Mesenchymal stem cell (in vitro differentiated cells and primary cell): ENCODE data around the gene LYSMD3.

Experiments used
- DNase-seq: peaks from one replicate; pipeline ENCODE4 v3.0.0-alpha.2; 2013
- H2AFZ ChIP-seq: one replicate; pipeline ENCODE4 v1.6.1; 2013; ENCODE audit warnings: low read depth, mild to moderate bottlenecking, control low read depth, inconsistent platforms, low read length, moderate library complexity
- H2AK5ac ChIP-seq: 2 replicates; pipeline ENCODE4 v1.6.1; 2013; ENCODE audit warnings: low read length, moderate library complexity, mild to moderate bottlenecking, inconsistent platforms; ENCODE audit not compliant: severe bottlenecking
- H2BK120ac ChIP-seq: one replicate; pipeline ENCODE4 v1.6.1; 2013; ENCODE audit warnings: low read depth, mild to moderate bottlenecking, inconsistent platforms, low read length, moderate library complexity
- H2BK12ac ChIP-seq, 2 experiments: one replicate each; pipeline ENCODE4 v1.6.1; 2013; ENCODE audit warnings: inconsistent platforms in 2 of 2, low read length in 2 of 2, mild to moderate bottlenecking in 2 of 2, moderate library complexity in 2 of 2, control low read depth in 1 of 2
- H2BK15ac ChIP-seq: one replicate; pipeline ENCODE4 v1.6.1; 2013; ENCODE audit warnings: mild to moderate bottlenecking, low read depth, inconsistent platforms; ENCODE audit not compliant: poor library complexity, severe bottlenecking
- H2BK5ac ChIP-seq: 2 replicates; pipeline ENCODE4 v1.6.1; 2013; ENCODE audit warnings: low read depth, mild to moderate bottlenecking, low read length, control low read depth, inconsistent platforms; ENCODE audit not compliant: poor library complexity, severe bottlenecking
- H3K14ac ChIP-seq, 2 experiments: one replicate each; pipeline ENCODE4 v1.6.1; 2013; ENCODE audit warnings: inconsistent platforms in 2 of 2, low read length in 2 of 2, control low read depth in 1 of 2, mild to moderate bottlenecking in 1 of 2, moderate library complexity in 1 of 2
- H3K18ac ChIP-seq, 2 experiments: one replicate each; pipeline ENCODE4 v1.6.1; 2013; ENCODE audit warnings: inconsistent platforms in 2 of 2, low read length in 2 of 2, control low read depth in 1 of 2, low read depth in 1 of 2, mild to moderate bottlenecking in 1 of 2
- H3K23ac ChIP-seq, 2 experiments: one replicate each; pipeline ENCODE4 v1.6.1; 2013; ENCODE audit warnings: inconsistent platforms in 2 of 2, low read length in 2 of 2, mild to moderate bottlenecking in 2 of 2, moderate library complexity in 2 of 2, control low read depth in 1 of 2
- H3K27ac ChIP-seq: 2 replicates; pipeline ENCODE4 v1.5.1; 2013; ENCODE audit warnings: mild to moderate bottlenecking, moderate library complexity, low read length, control low read depth, inconsistent platforms; ENCODE audit not compliant: poor library complexity, severe bottlenecking
- H3K27me3 ChIP-seq, 2 experiments: 2 replicates each; pipeline versions ENCODE4 v1.6.1 to v1.7.0; 2013; ENCODE audit warnings: low read length in 2 of 2, mild to moderate bottlenecking in 2 of 2, moderate library complexity in 2 of 2, control low read depth in 1 of 2, inconsistent platforms in 1 of 2; ENCODE audit not compliant: control insufficient read depth in 1 of 2, insufficient read depth in 1 of 2
- H3K36me3 ChIP-seq, 2 experiments: 2 replicates each; pipeline versions ENCODE4 v1.6.1 to v1.7.0; 2013; ENCODE audit warnings: low read length in 2 of 2, control low read depth in 1 of 2, inconsistent platforms in 1 of 2, low read depth in 1 of 2, mild to moderate bottlenecking in 1 of 2; ENCODE audit not compliant: insufficient read depth in 2 of 2, control insufficient read depth in 1 of 2
- H3K4ac ChIP-seq, 2 experiments: one replicate each; pipeline ENCODE4 v1.6.1; 2013; ENCODE audit warnings: inconsistent platforms in 2 of 2, low read length in 2 of 2, mild to moderate bottlenecking in 2 of 2, moderate library complexity in 2 of 2, control low read depth in 1 of 2, low read depth in 1 of 2
- H3K4me1 ChIP-seq: 2 replicates; pipeline ENCODE4 v1.6.1; 2013; ENCODE audit warnings: low read depth, low read length, control low read depth; ENCODE audit not compliant: control insufficient read depth, insufficient read depth
- H3K4me2 ChIP-seq: 2 replicates; pipeline ENCODE4 v1.6.1; 2013; ENCODE audit warnings: low read length, mild to moderate bottlenecking, inconsistent platforms; ENCODE audit not compliant: poor library complexity, severe bottlenecking
- H3K4me3 ChIP-seq, 2 experiments: 2 replicates each; pipeline versions ENCODE4 v1.5.1 to v1.7.0; 2013; ENCODE audit warnings: low read length in 2 of 2, mild to moderate bottlenecking in 2 of 2, control low read depth in 1 of 2, low read depth in 1 of 2; ENCODE audit not compliant: insufficient read depth in 1 of 2
- H3K79me1 ChIP-seq: replicated peaks from 2 replicates; pipeline ENCODE4 v1.6.1; 2013; ENCODE audit warnings: mild to moderate bottlenecking, control low read depth, low read length, inconsistent platforms; ENCODE audit not compliant: poor library complexity, severe bottlenecking
- H3K9ac ChIP-seq: 2 replicates; pipeline ENCODE4 v1.7.0; 2013; ENCODE audit warnings: mild to moderate bottlenecking, low read length, moderate library complexity
- H3K9me3 ChIP-seq: 2 replicates; pipeline ENCODE4 v1.7.0; 2013; ENCODE audit warnings: mild to moderate bottlenecking, low read length; ENCODE audit not compliant: control insufficient read depth
- H4K8ac ChIP-seq: one replicate; pipeline ENCODE4 v1.6.1; 2013; ENCODE audit warnings: inconsistent platforms, mild to moderate bottlenecking, low read length, moderate library complexity
- H4K91ac ChIP-seq: one replicate; pipeline ENCODE4 v1.6.1; 2013; ENCODE audit warnings: mild to moderate bottlenecking, low read length, inconsistent platforms
- WGBS: methylation state at CpG from one replicate; pipeline ENCODE4 v1.1.7; 2013; ENCODE audit warnings: mixed read lengths; 5-methylcytosine and 5-hydroxymethylcytosine counted together

LYSMD3 gene

GRCh38 chr5:90562341-90562740 lies 33.0 kb upstream of the LYSMD3 start:
- H3K27me3 ChIP-seq = peaks cover 24 to 45% of the 10 kb centered on the region in 2 experiments
- H2BK15ac ChIP-seq = no peak overlapping the region
- H2BK120ac ChIP-seq = no peak overlapping the region
- H2AFZ ChIP-seq = no peak overlapping the region
- no peak overlapping the region for H3K4ac ChIP-seq
- no peak overlapping the region for H4K8ac ChIP-seq
- no peaks in the 10 kb centered on the region for H3K79me1 ChIP-seq
- H3K9me3 ChIP-seq = no peaks in the 10 kb centered on the region
- H3K23ac ChIP-seq = no peak overlapping the region
- no peak overlapping the region for H4K91ac ChIP-seq
- H3K27ac ChIP-seq = no peak overlapping the region
- no peak overlapping the region for H3K18ac ChIP-seq
- H3K36me3 ChIP-seq = no peaks in the 10 kb centered on the region
- no peak overlapping the region for H3K4me2 ChIP-seq
- no peak overlapping the region for H3K9ac ChIP-seq
- 59% methylated on average over 4 of the region's 5 CpGs for WGBS
- H2AK5ac ChIP-seq = no peak overlapping the region
- no peak for DNase-seq
- H2BK12ac ChIP-seq = no peak overlapping the region
- H2BK5ac ChIP-seq = no peak overlapping the region
- H3K14ac ChIP-seq = no peak overlapping the region
- H3K4me1 ChIP-seq = peaks cover 8% of the 10 kb centered on the region
- H3K4me3 ChIP-seq = no peak overlapping the region

- Histone ChIP-seq H2BK5ac (no peak overlapping the region), H2BK12ac (no peak overlapping the region), H4K8ac (no peak overlapping the region), H2BK15ac (no peak overlapping the region), H3K18ac (no peak overlapping the region), H3K9me3 (no peaks in the 10 kb centered on the region), H3K23ac (no peak overlapping the region), H3K14ac (no peak overlapping the region), H2AFZ (no peak overlapping the region), H3K79me1 (no peaks in the 10 kb centered on the region), H3K27me3 (peaks cover 29 to 51% of the 10 kb centered on the region in 2 experiments), H3K4me2 (no peak overlapping the region), H3K4me3 (no peak overlapping the region), H4K91ac (no peak overlapping the region), H2BK120ac (no peak overlapping the region), H3K9ac (no peak overlapping the region), H2AK5ac (no peak overlapping the region), H3K27ac (no peak overlapping the region), H3K4me1 (peaks cover 8% of the 10 kb centered on the region), H3K36me3 (no peaks in the 10 kb centered on the region), H3K4ac (no peak overlapping the region)
- WGBS = no CpG with 5 or more reads among the region's 1 CpG
- no peak for DNase-seq
Observed at GRCh38 chr5:90561766-90562165, 32.4 kb upstream of the LYSMD3 start.

- H4K8ac ChIP-seq = no peak overlapping the region
- no peak overlapping the region for H2AFZ ChIP-seq
- no peak overlapping the region for H2AK5ac ChIP-seq
- no peak overlapping the region for H3K4me2 ChIP-seq
- no peak overlapping the region for H3K9ac ChIP-seq
- no peak overlapping the region for H3K23ac ChIP-seq
- H3K79me1 ChIP-seq = no peaks in the 10 kb centered on the region
- no peaks in the 10 kb centered on the region for H3K9me3 ChIP-seq
- no peak overlapping the region for H4K91ac ChIP-seq
- no peak overlapping the region for H3K18ac ChIP-seq
- no peak overlapping the region for H2BK15ac ChIP-seq
- no peak overlapping the region for H3K27ac ChIP-seq
- H3K4ac ChIP-seq = no peak overlapping the region
- DNase-seq = no peak
- no peaks in the 10 kb centered on the region for H3K36me3 ChIP-seq
- H3K27me3 ChIP-seq = peaks cover 39 to 61% of the 10 kb centered on the region in 2 experiments
- H2BK120ac ChIP-seq = no peak overlapping the region
- H3K4me3 ChIP-seq = no peak overlapping the region
- H3K4me1 ChIP-seq = peaks cover 8% of the 10 kb centered on the region
- no peak overlapping the region for H2BK5ac ChIP-seq
- no peak overlapping the region for H2BK12ac ChIP-seq
- no peak overlapping the region for H3K14ac ChIP-seq
- WGBS = no CpG with 5 or more reads among the region's 2 CpGs
Observed at GRCh38 chr5:90560771-90561170, 31.4 kb upstream of the LYSMD3 start.

GRCh38 chr5:90558344-90559192 lies 29.2 kb upstream of the LYSMD3 start, which contains the start of gene ADGRV1:
Gene ADGRV1, plus strand, starts transcription at chr5:90558797. Its CDS starts 99 bp downstream, at chr5:90558896.
- no peak within 1 kb of the TSS for H4K8ac ChIP-seq
- WGBS = 1% methylated on average over 44 of the region's 60 CpGs

More at GRCh38 chr5:90558344-90559192, 29.2 kb upstream of the LYSMD3 start, which contains the start of gene ADGRV1:
- Histone ChIP-seq H3K4me2 (peak within 1 kb of the TSS; percentile 90), H2AFZ (peak within 1 kb of the TSS; percentile 20), H3K36me3 (no peaks in the 10 kb centered on the region), H3K79me1 (no peaks in the 10 kb centered on the region), H3K27me3 (peaks cover 43 to 73% of the 10 kb centered on the region in 2 experiments), H3K9ac (no peak within 1 kb of the TSS), H3K18ac (no peak within 1 kb of the TSS), H3K4me1 (peaks cover 8% of the 10 kb centered on the region), H3K9me3 (no peaks in the 10 kb centered on the region), H2BK15ac (no peak within 1 kb of the TSS), H3K4me3 (peak within 1 kb of the TSS; percentile 51 to 72), H3K4ac (no peak within 1 kb of the TSS), H3K14ac (no peak within 1 kb of the TSS), H2BK12ac (no peak within 1 kb of the TSS), H3K27ac (no peak within 1 kb of the TSS), H2BK5ac (no peak within 1 kb of the TSS), H4K91ac (no peak within 1 kb of the TSS), H3K23ac (peak within 1 kb of the TSS in 1 of 2 experiments; percentile 48), H2AK5ac (no peak within 1 kb of the TSS), H2BK120ac (no peak within 1 kb of the TSS)
- peak; percentile 45 for DNase-seq
